NCI-H510A treated with DMSO at 0.1 percent for 48 hours (cell line): ENCODE measurements around the gene OR6B1.
"Not testable (repeated sequence)": the region's sequence is repeated elsewhere in the genome, so short reads cannot be mapped to it uniquely, and the experiment has no call there.

ENCODE experiments used
- DNase-seq: peaks from one replicate; lab custom pipeline; 2025; lab: John Stamatoyannopoulos, UW

OR6B1 gene

GRCh38 chr7:144006029-144006691 is 6.0 kb downstream of the OR6B1 start:
- no peak for DNase-seq

GRCh38 chr7:144006692-144007042 is 6.5 kb downstream of the OR6B1 start:
- no peak for DNase-seq

GRCh38 chr7:144009361-144009760 is 9.2 kb downstream of the OR6B1 start:
- DNase-seq, result no peak

- not testable (repeated sequence) for DNase-seq
Observed at GRCh38 chr7:144010061-144010460, 9.9 kb downstream of the OR6B1 start.

GRCh38 chr7:144010821-144011220 is 10.7 kb downstream of the OR6B1 start:
- DNase-seq, result not testable (repeated sequence)

- no peak for DNase-seq
Observed at GRCh38 chr7:144011458-144012230, 11.5 kb downstream of the OR6B1 start.

- no peak for DNase-seq
Observed at GRCh38 chr7:144018065-144018464, 17.9 kb downstream of the OR6B1 start.

- no peak for DNase-seq
Observed at GRCh38 chr7:144019457-144019856, 19.3 kb downstream of the OR6B1 start.

- DNase-seq, result no peak
Observed at GRCh38 chr7:144020340-144020739, 20.2 kb downstream of the OR6B1 start.

- no peak for DNase-seq
Observed at GRCh38 chr7:144022169-144022568, 22.0 kb downstream of the OR6B1 start.

- DNase-seq, result no peak
Observed at GRCh38 chr7:144023171-144023827, 23.2 kb downstream of the OR6B1 start.

- no peak for DNase-seq
Observed at GRCh38 chr7:144024213-144024612, 24.1 kb downstream of the OR6B1 start.

- no peak for DNase-seq
Observed at GRCh38 chr7:144026203-144026883, 26.2 kb downstream of the OR6B1 start.

GRCh38 chr7:144027070-144027469 is 26.9 kb downstream of the OR6B1 start:
- no peak for DNase-seq

GRCh38 chr7:144027974-144028373 is 27.9 kb downstream of the OR6B1 start:
- DNase-seq, result no peak

GRCh38 chr7:144028547-144028946 is 28.4 kb downstream of the OR6B1 start:
- DNase-seq, result no peak

- DNase-seq, result no peak
Observed at GRCh38 chr7:144032516-144032915, 32.4 kb downstream of the OR6B1 start.

GRCh38 chr7:144032985-144033709 is 33.0 kb downstream of the OR6B1 start:
- no peak for DNase-seq

GRCh38 chr7:144035385-144035784 is 35.3 kb downstream of the OR6B1 start:
- no peak for DNase-seq

GRCh38 chr7:144036302-144036885 is 36.3 kb downstream of the OR6B1 start:
- DNase-seq, result no peak

GRCh38 chr7:144037414-144038035 is 37.4 kb downstream of the OR6B1 start:
- DNase-seq, result no peak
